Measurements from ENCODE around the gene TXNL4B. TPM values are rescaled to one million over a fixed set of nuclear protein-coding genes. Genes with fewer than 3 reads are reported as not detected.

The TXNL4B gene
- total and polyA plus RNA-seq, 9 of the 15 experiments (the other 6 are each of a cell fraction or from before 2014, with no cell fraction given), result 11.9 to 38.0 (median 22.3) TPM

DNA sequence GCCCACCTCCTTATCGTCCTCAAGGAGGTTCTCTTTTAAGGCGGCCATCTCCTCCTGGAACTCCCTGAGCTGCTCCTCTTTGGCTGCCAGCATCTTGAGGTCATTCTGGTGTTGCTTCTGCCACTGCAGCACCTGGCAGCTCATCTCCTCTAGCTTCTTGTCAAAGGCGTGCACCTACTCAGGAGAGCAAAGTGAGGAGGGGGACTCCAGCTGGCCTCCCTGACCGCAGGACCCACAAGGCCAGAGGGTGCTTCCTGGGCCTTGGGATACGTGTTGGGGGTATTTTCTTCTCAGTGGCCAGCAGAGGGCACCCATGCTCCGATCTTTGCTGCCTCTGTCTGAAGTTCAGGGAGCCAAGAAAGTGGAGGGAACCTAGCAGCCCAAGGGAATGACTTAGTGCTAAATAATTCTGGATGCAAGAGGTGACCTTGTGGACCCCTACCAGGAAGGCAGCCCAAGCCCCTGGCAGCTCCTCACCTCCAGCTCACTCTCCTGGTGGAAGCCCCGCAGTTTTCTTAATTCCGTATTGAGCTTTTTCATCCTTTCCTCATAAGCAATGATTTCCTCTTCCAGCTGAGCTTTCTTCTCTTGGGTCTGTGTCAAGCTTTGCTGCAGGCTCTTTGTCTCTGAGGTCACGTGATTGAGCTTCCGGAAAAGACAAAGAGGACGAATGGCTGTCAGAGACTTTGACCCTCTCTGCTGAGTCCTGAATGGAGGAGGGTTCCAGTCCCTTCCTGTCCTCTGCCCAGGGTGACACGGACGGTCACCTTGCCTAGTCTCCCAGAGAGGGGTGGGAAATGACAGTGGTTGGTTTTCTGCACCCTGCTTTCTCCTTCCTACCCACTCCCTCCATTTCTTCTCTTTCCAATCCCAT, 31.6 kb upstream of the TXNL4B start:
- WGBS (ENCODE audit: insufficient coverage, low coverage, missing lambda C conversion rate), result 17% methylated on average over 13 of the region's 13 CpGs
- H3K36me3 ChIP-seq (ENCODE audit: control insufficient read depth, insufficient read depth, low read length), result no peaks in the 10 kb centered on the region
- intact Hi-C loops (cut with micrococcal nuclease) (loop anchor here (2.0 to 5.0 kb wide), 3 partner anchors 26 to 1832 kb away; no protein-coding TSS in a partner anchor), in situ Hi-C loops (cut with MboI) (no loop called here)
- no peak overlapping the region for H3K4me3 ChIP-seq
- no peaks in the 10 kb centered on the region for H3K79me2 ChIP-seq (ENCODE audit: control insufficient read depth, insufficient read depth, low read length)
- ChIA-PET POLR2A (interaction anchor here (1.1 kb wide), 1 partner anchor 11 kb away, joined by 3 read pairs; no protein-coding TSS in a partner anchor), CTCF (ENCODE audit: low intra/inter-chr PET ratio) (interaction anchor here (0.6 to 1.3 kb wide), 4 partner anchors 110 to 1073 kb away, joined by 3 read pairs; no protein-coding TSS in a partner anchor)
- H3K27ac ChIP-seq (ENCODE audit: extremely low read depth, low read depth, low read length), result no peak overlapping the region
- H3K27me3 ChIP-seq (ENCODE audit: control insufficient read depth in 2 of 2, insufficient read depth in 2 of 2, low read length in 2 of 2), result peaks cover 5 to 10% of the 10 kb centered on the region in 2 experiments; a peak in 4 of 5 replicates
- FAIRE-seq, result peak; percentile 98
- no peak overlapping the region for H3K4me2 ChIP-seq (ENCODE audit: insufficient read depth, low read length)
- no peak overlapping the region for H3K9ac ChIP-seq (ENCODE audit: insufficient read depth in 1 of 2, low read depth in 2 of 2, low read length in 2 of 2)
- H4K20me1 ChIP-seq (replicated peaks; ENCODE audit: control insufficient read depth, insufficient read depth, low read length), result no peaks in the 10 kb centered on the region; the same call in 1 of the 2 replicates
- H3K4me1 ChIP-seq (replicated peaks in 1 of 2; ENCODE audit: control insufficient read depth in 2 of 2, insufficient read depth in 2 of 2, low read length in 2 of 2), result peaks cover 0 to 8% of the 10 kb centered on the region in 2 experiments; a peak in 1 of 5 replicates
- H3K9me3 ChIP-seq (replicated peaks; ENCODE audit: control insufficient read depth, insufficient read depth, low read depth, low read length), result no peaks in the 10 kb centered on the region
- H2AFZ ChIP-seq (ENCODE audit: low read depth, low read length), result peak overlapping the region; percentile 29; the same call in 1 of the 2 replicates
- no peaks in the 10 kb centered on the region for H3K9me1 ChIP-seq (ENCODE audit: control insufficient read depth, insufficient read depth, low read length)
- peak; percentile 95 for ATAC-seq
- peak; percentile 73 to 81 (median 74) for DNase-seq (ENCODE audit: extremely low read depth in 1 of 4, low spot score in 3 of 4)
- BruUV-seq (replicated peaks), result no TSS peak
- no peak for TF ChIP-seq NEUROD1 (IDR thresholded peaks at IDR 0.05; ENCODE audit: borderline replicate concordance, low read depth, low read length, partially characterized antibody)
- TF ChIP-seq MEF2D (tag; conservative IDR thresholded peaks at IDR 0.05; ENCODE audit: low read depth), result no peak
- TF ChIP-seq RBBP5 (IDR thresholded peaks at IDR 0.05; ENCODE audit: borderline replicate concordance, insufficient read depth, low read length, poor library complexity, severe bottlenecking), result no peak
- peak; percentile 87 for TF ChIP-seq RAD51 (IDR thresholded peaks at IDR 0.05; ENCODE audit: borderline replicate concordance, low read depth)
- TF ChIP-seq, protein P1, sequence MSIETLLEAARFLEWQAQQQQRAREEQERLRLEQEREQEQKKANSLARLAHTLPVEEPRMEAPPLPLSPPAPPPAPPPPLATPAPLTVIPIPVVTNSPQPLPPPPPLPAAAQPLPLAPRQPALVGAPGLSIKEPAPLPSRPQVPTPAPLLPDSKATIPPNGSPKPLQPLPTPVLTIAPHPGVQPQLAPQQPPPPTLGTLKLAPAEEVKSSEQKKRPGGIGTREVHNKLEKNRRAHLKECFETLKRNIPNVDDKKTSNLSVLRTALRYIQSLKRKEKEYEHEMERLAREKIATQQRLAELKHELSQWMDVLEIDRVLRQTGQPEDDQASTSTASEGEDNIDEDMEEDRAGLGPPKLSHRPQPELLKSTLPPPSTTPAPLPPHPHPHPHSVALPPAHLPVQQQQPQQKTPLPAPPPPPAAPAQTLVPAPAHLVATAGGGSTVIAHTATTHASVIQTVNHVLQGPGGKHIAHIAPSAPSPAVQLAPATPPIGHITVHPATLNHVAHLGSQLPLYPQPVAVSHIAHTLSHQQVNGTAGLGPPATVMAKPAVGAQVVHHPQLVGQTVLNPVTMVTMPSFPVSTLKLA (conservative IDR thresholded peaks at IDR 0.05), result no peak
- TF ChIP-seq, protein P2, sequence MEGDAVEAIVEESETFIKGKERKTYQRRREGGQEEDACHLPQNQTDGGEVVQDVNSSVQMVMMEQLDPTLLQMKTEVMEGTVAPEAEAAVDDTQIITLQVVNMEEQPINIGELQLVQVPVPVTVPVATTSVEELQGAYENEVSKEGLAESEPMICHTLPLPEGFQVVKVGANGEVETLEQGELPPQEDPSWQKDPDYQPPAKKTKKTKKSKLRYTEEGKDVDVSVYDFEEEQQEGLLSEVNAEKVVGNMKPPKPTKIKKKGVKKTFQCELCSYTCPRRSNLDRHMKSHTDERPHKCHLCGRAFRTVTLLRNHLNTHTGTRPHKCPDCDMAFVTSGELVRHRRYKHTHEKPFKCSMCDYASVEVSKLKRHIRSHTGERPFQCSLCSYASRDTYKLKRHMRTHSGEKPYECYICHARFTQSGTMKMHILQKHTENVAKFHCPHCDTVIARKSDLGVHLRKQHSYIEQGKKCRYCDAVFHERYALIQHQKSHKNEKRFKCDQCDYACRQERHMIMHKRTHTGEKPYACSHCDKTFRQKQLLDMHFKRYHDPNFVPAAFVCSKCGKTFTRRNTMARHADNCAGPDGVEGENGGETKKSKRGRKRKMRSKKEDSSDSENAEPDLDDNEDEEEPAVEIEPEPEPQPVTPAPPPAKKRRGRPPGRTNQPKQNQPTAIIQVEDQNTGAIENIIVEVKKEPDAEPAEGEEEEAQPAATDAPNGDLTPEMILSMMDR (IDR thresholded peaks at IDR 0.05 in 2 of 3, conservative IDR thresholded peaks at IDR 0.05 in 1 of 3; ENCODE audit: insufficient read depth in 2 of 3, low read depth in 1 of 3, low read length in 3 of 3), result peak; percentile 81 to 91 (median 90)
- TF ChIP-seq ZFX (CRISPR knock-in tag; IDR thresholded peaks at IDR 0.05), result no peak
- TF ChIP-seq ZBTB7A (IDR thresholded peaks at IDR 0.05; ENCODE audit: borderline replicate concordance, control insufficient read depth, low read depth, low read length), result peak; percentile 39; the same call in 1 of the 2 replicates
- TF ChIP-seq CC2D1A (IDR thresholded peaks at IDR 0.05), result no peak
- TF ChIP-seq TRIM28 (IDR thresholded peaks at IDR 0.05), result no peak
